ENCODE results near the gene DYRK1A.

DYRK1A gene

DNA sequence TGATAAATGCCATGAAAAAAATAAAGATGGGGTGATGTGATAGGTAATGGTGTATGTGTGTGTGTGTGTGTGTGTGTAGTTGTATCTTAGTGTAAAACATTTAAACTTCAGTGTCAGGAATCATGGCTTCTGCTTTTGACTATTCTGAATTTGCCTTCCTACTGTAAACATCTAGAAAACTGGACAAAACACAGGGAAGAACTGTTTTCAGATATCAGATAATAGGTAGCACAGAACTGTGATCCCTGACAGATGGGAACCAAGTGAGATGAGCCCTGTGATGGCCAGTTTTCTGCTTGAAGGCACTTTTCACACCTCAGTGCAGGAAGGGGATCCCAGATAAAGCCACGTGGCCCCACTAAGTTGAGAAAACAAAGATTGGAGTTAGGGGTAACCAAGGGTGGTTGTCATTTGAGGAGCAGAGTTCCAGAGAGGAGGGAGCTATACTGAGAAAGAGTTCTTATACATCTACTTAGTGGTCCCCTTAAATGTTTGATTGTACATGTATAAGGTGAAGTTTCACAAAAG, 17.3 kb downstream of the DYRK1A start:
- no peaks in the 10 kb centered on the region for H3K27me3 ChIP-seq (replicated peaks in 2 of 5; ENCODE audit: control insufficient read depth in 4 of 5, insufficient read depth in 5 of 5, low read length in 4 of 5)
- POLR2A ChIA-PET, result no interaction called here
- H3K27ac ChIP-seq (ENCODE audit: insufficient read depth in 1 of 2, low read depth in 1 of 2, low read length in 2 of 2, poor library complexity in 1 of 2, severe bottlenecking in 2 of 2), result no peak overlapping the region
- 83% methylated on average over 1 of the region's 1 CpG for WGBS (ENCODE audit: insufficient coverage)
- H3K4me3 ChIP-seq (ENCODE audit: control insufficient read depth in 1 of 7, extremely low read depth in 1 of 7, insufficient read depth in 4 of 7, low read depth in 2 of 7, low read length in 6 of 7), result no peak overlapping the region
- CTCF ChIA-PET, result interaction anchor here (0.6 to 2.4 kb wide), 3 partner anchors 10 to 149 kb away, joined by 3 to 10 read pairs (median 3); no protein-coding TSS in a partner anchor
- peaks cover 11 to 47% (median 27%) of the 10 kb centered on the region in 4 experiments for H3K4me1 ChIP-seq (ENCODE audit: control extremely low read depth in 1 of 4, control insufficient read depth in 4 of 4, insufficient read depth in 4 of 4, low read length in 3 of 4)
- DNase-seq, result no peak
- H3K36me3 ChIP-seq (ENCODE audit: control insufficient read depth in 4 of 4, insufficient read depth in 4 of 4, low read length in 3 of 4), result peaks cover 0 to 11% (median 5%) of the 10 kb centered on the region in 4 experiments
- H3K9me3 ChIP-seq (ENCODE audit: control extremely low read depth in 1 of 5, control insufficient read depth in 4 of 5, insufficient read depth in 2 of 5, low read depth in 1 of 5, low read length in 4 of 5), result peaks cover 0 to 5% (median 2%) of the 10 kb centered on the region in 5 experiments

DNA sequence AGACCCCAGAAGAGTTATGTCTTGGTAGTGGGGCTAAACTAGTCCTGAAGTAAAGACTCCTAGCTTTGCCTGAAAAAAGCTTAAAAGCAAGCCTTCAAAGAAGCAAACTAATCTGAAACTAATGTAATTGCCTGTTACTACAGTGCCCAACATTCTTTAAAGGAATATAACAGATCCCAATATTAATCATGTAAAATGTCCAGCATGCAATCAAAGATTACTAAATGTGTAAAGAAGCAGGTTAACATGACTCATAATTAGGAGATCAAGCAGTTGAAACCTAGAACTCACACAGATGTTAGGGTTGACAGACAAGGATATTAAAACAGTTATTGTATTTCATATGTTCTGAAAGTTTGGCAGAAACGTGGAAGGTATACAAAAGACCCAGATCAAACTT, 17.8 kb downstream of the DYRK1A start:
- peak overlapping the region in 1 of 7 experiments; percentile 10 for H3K4me3 ChIP-seq (ENCODE audit: control insufficient read depth in 1 of 7, extremely low read depth in 1 of 7, insufficient read depth in 4 of 7, low read depth in 2 of 7, low read length in 6 of 7)
- no peak overlapping the region for H3K27ac ChIP-seq (ENCODE audit: insufficient read depth in 1 of 2, low read depth in 1 of 2, low read length in 2 of 2, poor library complexity in 1 of 2, severe bottlenecking in 2 of 2)
- ChIA-PET CTCF (interaction anchor here (1.1 to 1.5 kb wide), 2 partner anchors 47 to 49 kb away, joined by 3 to 5 read pairs; no protein-coding TSS in a partner anchor), POLR2A (no interaction called here)
- peaks cover 0 to 5% (median 2%) of the 10 kb centered on the region in 5 experiments for H3K9me3 ChIP-seq (ENCODE audit: control extremely low read depth in 1 of 5, control insufficient read depth in 4 of 5, insufficient read depth in 2 of 5, low read depth in 1 of 5, low read length in 4 of 5)
- peaks cover 8 to 41% (median 21%) of the 10 kb centered on the region in 4 experiments for H3K4me1 ChIP-seq (ENCODE audit: control extremely low read depth in 1 of 4, control insufficient read depth in 4 of 4, insufficient read depth in 4 of 4, low read length in 3 of 4)
- H3K36me3 ChIP-seq (ENCODE audit: control insufficient read depth in 4 of 4, insufficient read depth in 4 of 4, low read length in 3 of 4), result peaks cover 0 to 11% (median 5%) of the 10 kb centered on the region in 4 experiments
- DNase-seq, result no peak
- WGBS (ENCODE audit: insufficient coverage), result no CpG with 5 or more reads among the region's 1 CpG
- H3K27me3 ChIP-seq (replicated peaks in 2 of 5; ENCODE audit: control insufficient read depth in 4 of 5, insufficient read depth in 5 of 5, low read length in 4 of 5), result no peaks in the 10 kb centered on the region

DNA sequence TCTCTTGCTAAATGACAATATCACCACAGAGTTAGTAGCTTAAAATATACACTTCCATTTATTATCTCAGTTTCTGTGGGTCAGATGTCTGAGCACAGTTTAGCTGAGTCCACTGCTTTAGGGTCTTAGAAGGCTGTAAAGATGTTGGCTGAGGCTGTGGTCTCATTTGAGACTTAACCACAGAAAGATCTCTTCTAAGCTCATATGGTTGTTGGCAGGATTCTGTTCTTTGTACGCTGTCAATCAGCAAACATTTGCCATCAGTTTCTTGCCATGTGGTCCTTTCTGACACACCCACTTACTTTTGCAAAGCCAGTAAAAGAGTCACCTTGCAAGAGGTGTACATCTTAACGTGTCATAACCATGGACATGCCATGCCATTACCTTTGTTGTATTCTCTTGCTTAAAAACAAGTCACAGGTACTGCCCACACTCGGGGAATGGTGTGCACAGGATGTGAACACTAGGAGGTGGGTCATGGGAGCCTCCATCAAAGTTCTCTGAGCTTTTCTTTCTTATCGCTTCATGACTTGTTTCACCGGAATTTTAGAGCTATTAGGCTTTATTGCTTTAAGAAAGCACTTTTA, 18.7 kb downstream of the DYRK1A start:
- Histone ChIP-seq H3K4me1 (ENCODE audit: control extremely low read depth in 1 of 4, control insufficient read depth in 4 of 4, insufficient read depth in 4 of 4, low read length in 3 of 4) (peaks cover under 1 to 33% (median 14%) of the 10 kb centered on the region in 4 experiments), H3K9me3 (ENCODE audit: control extremely low read depth in 1 of 5, control insufficient read depth in 4 of 5, insufficient read depth in 2 of 5, low read depth in 1 of 5, low read length in 4 of 5) (peaks cover 0 to 5% (median 2%) of the 10 kb centered on the region in 5 experiments), H3K27me3 (replicated peaks in 2 of 5; ENCODE audit: control insufficient read depth in 4 of 5, insufficient read depth in 5 of 5, low read length in 4 of 5) (no peaks in the 10 kb centered on the region), H3K4me3 (ENCODE audit: control insufficient read depth in 1 of 7, extremely low read depth in 1 of 7, insufficient read depth in 4 of 7, low read depth in 2 of 7, low read length in 6 of 7) (no peak overlapping the region), H3K36me3 (ENCODE audit: control insufficient read depth in 4 of 4, insufficient read depth in 4 of 4, low read length in 3 of 4) (peaks cover 0 to 14% (median 5%) of the 10 kb centered on the region in 4 experiments), H3K27ac (ENCODE audit: insufficient read depth in 1 of 2, low read depth in 1 of 2, low read length in 2 of 2, poor library complexity in 1 of 2, severe bottlenecking in 2 of 2) (no peak overlapping the region)
- ChIA-PET CTCF (interaction anchor here (1.1 to 1.6 kb wide), 5 partner anchors 23 to 177 kb away, joined by 3 to 5 read pairs (median 4); no protein-coding TSS in a partner anchor), POLR2A (no interaction called here)
- 93% methylated on average over 3 of the region's 5 CpGs for WGBS (ENCODE audit: insufficient coverage)
- no peak for DNase-seq

DNA sequence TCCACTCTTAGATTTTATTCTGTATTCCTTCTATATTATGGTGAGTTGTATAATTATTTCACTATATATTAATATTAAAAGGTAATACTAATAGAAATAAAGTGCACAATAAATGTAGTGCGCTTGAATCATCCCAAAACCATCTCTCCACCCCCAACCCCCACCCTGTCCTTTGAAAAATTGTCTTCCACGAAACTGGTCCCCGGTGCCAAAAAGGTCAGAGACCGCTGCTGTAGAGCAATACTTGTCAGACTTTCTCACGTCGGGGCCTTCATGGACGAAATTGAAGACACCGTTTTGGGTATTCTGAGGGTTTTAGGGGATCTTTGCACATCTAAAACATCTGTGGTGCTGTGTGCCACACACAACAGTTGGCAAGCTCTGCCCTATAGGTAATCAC, 19.6 kb downstream of the DYRK1A start:
- ChIA-PET POLR2A (no interaction called here), CTCF (interaction anchor here (0.6 to 1.6 kb wide), 5 partner anchors 22 to 178 kb away, joined by 3 to 5 read pairs (median 4); no protein-coding TSS in a partner anchor)
- Histone ChIP-seq H3K27me3 (replicated peaks in 2 of 5; ENCODE audit: control insufficient read depth in 4 of 5, insufficient read depth in 5 of 5, low read length in 4 of 5) (no peaks in the 10 kb centered on the region), H3K4me1 (ENCODE audit: control extremely low read depth in 1 of 4, control insufficient read depth in 4 of 4, insufficient read depth in 4 of 4, low read length in 3 of 4) (peaks cover 0 to 24% (median 7%) of the 10 kb centered on the region in 4 experiments), H3K9me3 (ENCODE audit: control extremely low read depth in 1 of 5, control insufficient read depth in 4 of 5, insufficient read depth in 2 of 5, low read depth in 1 of 5, low read length in 4 of 5) (peaks cover 0 to 5% (median 2%) of the 10 kb centered on the region in 5 experiments), H3K36me3 (ENCODE audit: control insufficient read depth in 4 of 4, insufficient read depth in 4 of 4, low read length in 3 of 4) (peaks cover 0 to 19% (median 5%) of the 10 kb centered on the region in 4 experiments), H3K4me3 (ENCODE audit: control insufficient read depth in 1 of 7, extremely low read depth in 1 of 7, insufficient read depth in 4 of 7, low read depth in 2 of 7, low read length in 6 of 7) (no peak overlapping the region), H3K27ac (ENCODE audit: insufficient read depth in 1 of 2, low read depth in 1 of 2, low read length in 2 of 2, poor library complexity in 1 of 2, severe bottlenecking in 2 of 2) (no peak overlapping the region)
- no peak for DNase-seq
- 90% methylated on average over 2 of the region's 8 CpGs for WGBS (ENCODE audit: insufficient coverage)

DNA sequence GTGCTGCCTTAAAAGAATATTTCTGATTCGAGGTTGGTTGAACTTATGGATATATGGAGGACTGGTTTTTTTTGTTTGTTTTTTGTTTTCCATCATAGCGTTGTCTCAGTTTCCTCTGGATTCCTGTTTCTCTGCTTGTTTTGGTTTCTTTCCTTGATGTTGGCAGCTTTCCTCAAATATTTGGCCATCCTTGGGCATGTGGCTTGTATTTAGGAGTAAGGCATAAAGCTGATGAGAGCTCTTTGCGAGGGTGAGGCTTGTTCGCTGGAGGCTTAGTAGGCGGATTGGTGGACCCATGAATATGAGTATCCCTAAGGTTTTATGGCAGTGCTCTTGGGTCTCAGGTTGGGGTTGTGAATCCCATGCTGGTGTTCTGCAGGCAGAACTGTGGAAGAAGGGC, 22.9 kb downstream of the DYRK1A start:
- peaks cover 0 to 40% (median 6%) of the 10 kb centered on the region in 4 experiments for H3K36me3 ChIP-seq (ENCODE audit: control insufficient read depth in 4 of 4, insufficient read depth in 4 of 4, low read length in 3 of 4)
- H3K27me3 ChIP-seq (replicated peaks in 2 of 5; ENCODE audit: control insufficient read depth in 4 of 5, insufficient read depth in 5 of 5, low read length in 4 of 5), result no peaks in the 10 kb centered on the region
- H3K4me3 ChIP-seq (ENCODE audit: control insufficient read depth in 1 of 7, extremely low read depth in 1 of 7, insufficient read depth in 4 of 7, low read depth in 2 of 7, low read length in 6 of 7), result no peak overlapping the region
- H3K9me3 ChIP-seq (ENCODE audit: control extremely low read depth in 1 of 5, control insufficient read depth in 4 of 5, insufficient read depth in 2 of 5, low read depth in 1 of 5, low read length in 4 of 5), result peaks cover 0 to 3% (median 0%) of the 10 kb centered on the region in 5 experiments
- DNase-seq, result no peak
- CTCF ChIA-PET, result interaction anchor here (0.9 to 1.8 kb wide), 3 partner anchors 12 to 18 kb away, joined by 5 to 8 read pairs (median 6); no protein-coding TSS in a partner anchor
- peaks cover 0 to 11% (median 6%) of the 10 kb centered on the region in 4 experiments for H3K4me1 ChIP-seq (ENCODE audit: control extremely low read depth in 1 of 4, control insufficient read depth in 4 of 4, insufficient read depth in 4 of 4, low read length in 3 of 4)
- no peak overlapping the region for H3K27ac ChIP-seq (ENCODE audit: insufficient read depth in 1 of 2, low read depth in 1 of 2, low read length in 2 of 2, poor library complexity in 1 of 2, severe bottlenecking in 2 of 2)
- WGBS (ENCODE audit: insufficient coverage), result 100% methylated on average over 5 of the region's 5 CpGs
- POLR2A ChIA-PET, result no interaction called here

DNA sequence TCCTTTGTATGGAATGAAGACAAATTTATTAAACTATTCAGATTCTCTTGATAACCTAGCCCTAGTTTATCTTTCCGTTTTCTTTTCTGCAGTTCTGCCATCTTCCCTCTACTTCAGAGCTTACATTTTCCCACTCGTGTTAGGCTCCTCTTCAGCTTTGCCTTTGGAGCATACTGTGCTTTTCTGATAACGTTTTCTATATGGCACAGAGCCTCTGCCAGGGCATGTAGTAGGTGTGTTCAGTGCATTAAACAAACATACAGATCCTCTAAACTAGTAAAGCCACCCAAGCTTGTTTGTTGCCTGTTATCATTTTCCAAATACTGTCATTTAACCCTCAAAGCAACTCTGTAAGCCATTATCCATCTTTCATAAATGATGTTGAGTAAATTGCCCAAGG, 25.1 kb downstream of the DYRK1A start:
- H3K4me3 ChIP-seq (ENCODE audit: control insufficient read depth in 1 of 7, extremely low read depth in 1 of 7, insufficient read depth in 4 of 7, low read depth in 2 of 7, low read length in 6 of 7), result no peak overlapping the region
- no peak for DNase-seq
- POLR2A ChIA-PET, result no interaction called here
- CTCF ChIA-PET, result interaction anchor here (0.7 to 1.2 kb wide), 7 partner anchors 10 to 72 kb away, joined by 3 read pairs; no protein-coding TSS in a partner anchor
- peaks cover 2 to 14% (median 3%) of the 10 kb centered on the region in 4 experiments for H3K4me1 ChIP-seq (ENCODE audit: control extremely low read depth in 1 of 4, control insufficient read depth in 4 of 4, insufficient read depth in 4 of 4, low read length in 3 of 4)
- peaks cover 0 to 3% (median 0%) of the 10 kb centered on the region in 5 experiments for H3K9me3 ChIP-seq (ENCODE audit: control extremely low read depth in 1 of 5, control insufficient read depth in 4 of 5, insufficient read depth in 2 of 5, low read depth in 1 of 5, low read length in 4 of 5)
- no peak overlapping the region for H3K27ac ChIP-seq (ENCODE audit: insufficient read depth in 1 of 2, low read depth in 1 of 2, low read length in 2 of 2, poor library complexity in 1 of 2, severe bottlenecking in 2 of 2)
- peaks cover 0 to 41% (median 8%) of the 10 kb centered on the region in 4 experiments for H3K36me3 ChIP-seq (ENCODE audit: control insufficient read depth in 4 of 4, insufficient read depth in 4 of 4, low read length in 3 of 4)
- no peaks in the 10 kb centered on the region for H3K27me3 ChIP-seq (replicated peaks in 2 of 5; ENCODE audit: control insufficient read depth in 4 of 5, insufficient read depth in 5 of 5, low read length in 4 of 5)
- WGBS (ENCODE audit: insufficient coverage), result 100% methylated on average over 2 of the region's 3 CpGs

DNA sequence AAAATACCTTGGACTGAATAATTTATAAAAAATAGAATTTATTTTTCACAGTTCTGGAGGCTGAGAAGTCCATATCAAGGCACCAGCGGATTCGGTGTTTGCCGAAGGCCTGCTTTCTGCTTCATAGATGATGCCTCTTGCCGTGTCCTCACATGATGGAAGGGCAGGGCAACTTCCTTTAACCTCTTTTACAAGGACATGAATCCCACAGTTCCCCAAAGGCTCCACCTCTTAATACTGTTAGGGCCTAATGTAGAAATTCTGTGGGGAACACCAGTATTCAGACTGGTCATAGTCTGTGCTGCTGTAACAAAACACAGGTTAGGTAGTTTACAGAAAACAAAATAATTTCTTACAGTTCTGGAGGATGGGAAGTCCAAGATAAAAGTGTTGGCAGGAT, 25.9 kb downstream of the DYRK1A start:
- Histone ChIP-seq H3K27ac (ENCODE audit: insufficient read depth in 1 of 2, low read depth in 1 of 2, low read length in 2 of 2, poor library complexity in 1 of 2, severe bottlenecking in 2 of 2) (no peak overlapping the region), H3K36me3 (ENCODE audit: control insufficient read depth in 4 of 4, insufficient read depth in 4 of 4, low read length in 3 of 4) (peaks cover 0 to 41% (median 9%) of the 10 kb centered on the region in 4 experiments), H3K9me3 (ENCODE audit: control extremely low read depth in 1 of 5, control insufficient read depth in 4 of 5, insufficient read depth in 2 of 5, low read depth in 1 of 5, low read length in 4 of 5) (peaks cover 0 to 3% (median 0%) of the 10 kb centered on the region in 5 experiments), H3K27me3 (replicated peaks in 2 of 5; ENCODE audit: control insufficient read depth in 4 of 5, insufficient read depth in 5 of 5, low read length in 4 of 5) (no peaks in the 10 kb centered on the region), H3K4me3 (ENCODE audit: control insufficient read depth in 1 of 7, extremely low read depth in 1 of 7, insufficient read depth in 4 of 7, low read depth in 2 of 7, low read length in 6 of 7) (no peak overlapping the region), H3K4me1 (ENCODE audit: control extremely low read depth in 1 of 4, control insufficient read depth in 4 of 4, insufficient read depth in 4 of 4, low read length in 3 of 4) (peaks cover 2 to 10% (median 5%) of the 10 kb centered on the region in 4 experiments)
- POLR2A ChIA-PET, result no interaction called here
- 97% methylated on average over 4 of the region's 4 CpGs for WGBS (ENCODE audit: insufficient coverage)
- DNase-seq, result no peak
- CTCF ChIA-PET, result interaction anchor here (0.8 kb wide), 2 partner anchors 10 to 25 kb away, joined by 3 read pairs; no protein-coding TSS in a partner anchor
